Mesenchymal stem cell (in vitro differentiated cells and primary cell): ENCODE measurements around the gene RCN1.

Experiments
- DNase-seq: peaks from one replicate; pipeline ENCODE4 v3.0.0-alpha.2; 2013
- H2AFZ ChIP-seq: one replicate; pipeline ENCODE4 v1.6.1; 2013; ENCODE audit warnings: low read depth, mild to moderate bottlenecking, control low read depth, inconsistent platforms, low read length, moderate library complexity
- H2AK5ac ChIP-seq: 2 replicates; pipeline ENCODE4 v1.6.1; 2013; ENCODE audit warnings: low read length, moderate library complexity, mild to moderate bottlenecking, inconsistent platforms; ENCODE audit not compliant: severe bottlenecking
- H2BK120ac ChIP-seq: one replicate; pipeline ENCODE4 v1.6.1; 2013; ENCODE audit warnings: low read depth, mild to moderate bottlenecking, inconsistent platforms, low read length, moderate library complexity
- H2BK12ac ChIP-seq, 2 experiments: one replicate each; pipeline ENCODE4 v1.6.1; 2013; ENCODE audit warnings: inconsistent platforms in 2 of 2, low read length in 2 of 2, mild to moderate bottlenecking in 2 of 2, moderate library complexity in 2 of 2, control low read depth in 1 of 2
- H2BK15ac ChIP-seq: one replicate; pipeline ENCODE4 v1.6.1; 2013; ENCODE audit warnings: mild to moderate bottlenecking, low read depth, inconsistent platforms; ENCODE audit not compliant: poor library complexity, severe bottlenecking
- H2BK5ac ChIP-seq: 2 replicates; pipeline ENCODE4 v1.6.1; 2013; ENCODE audit warnings: low read depth, mild to moderate bottlenecking, low read length, control low read depth, inconsistent platforms; ENCODE audit not compliant: poor library complexity, severe bottlenecking
- H3K14ac ChIP-seq, 2 experiments: one replicate each; pipeline ENCODE4 v1.6.1; 2013; ENCODE audit warnings: inconsistent platforms in 2 of 2, low read length in 2 of 2, control low read depth in 1 of 2, mild to moderate bottlenecking in 1 of 2, moderate library complexity in 1 of 2
- H3K18ac ChIP-seq, 2 experiments: one replicate each; pipeline ENCODE4 v1.6.1; 2013; ENCODE audit warnings: inconsistent platforms in 2 of 2, low read length in 2 of 2, control low read depth in 1 of 2, low read depth in 1 of 2, mild to moderate bottlenecking in 1 of 2
- H3K23ac ChIP-seq, 2 experiments: one replicate each; pipeline ENCODE4 v1.6.1; 2013; ENCODE audit warnings: inconsistent platforms in 2 of 2, low read length in 2 of 2, mild to moderate bottlenecking in 2 of 2, moderate library complexity in 2 of 2, control low read depth in 1 of 2
- H3K27ac ChIP-seq: 2 replicates; pipeline ENCODE4 v1.5.1; 2013; ENCODE audit warnings: mild to moderate bottlenecking, moderate library complexity, low read length, control low read depth, inconsistent platforms; ENCODE audit not compliant: poor library complexity, severe bottlenecking
- H3K27me3 ChIP-seq, 2 experiments: 2 replicates each; pipeline versions ENCODE4 v1.6.1 to v1.7.0; 2013; ENCODE audit warnings: low read length in 2 of 2, mild to moderate bottlenecking in 2 of 2, moderate library complexity in 2 of 2, control low read depth in 1 of 2, inconsistent platforms in 1 of 2; ENCODE audit not compliant: control insufficient read depth in 1 of 2, insufficient read depth in 1 of 2
- H3K36me3 ChIP-seq, 2 experiments: 2 replicates each; pipeline versions ENCODE4 v1.6.1 to v1.7.0; 2013; ENCODE audit warnings: low read length in 2 of 2, control low read depth in 1 of 2, inconsistent platforms in 1 of 2, low read depth in 1 of 2, mild to moderate bottlenecking in 1 of 2; ENCODE audit not compliant: insufficient read depth in 2 of 2, control insufficient read depth in 1 of 2
- H3K4ac ChIP-seq, 2 experiments: one replicate each; pipeline ENCODE4 v1.6.1; 2013; ENCODE audit warnings: inconsistent platforms in 2 of 2, low read length in 2 of 2, mild to moderate bottlenecking in 2 of 2, moderate library complexity in 2 of 2, control low read depth in 1 of 2, low read depth in 1 of 2
- H3K4me1 ChIP-seq: 2 replicates; pipeline ENCODE4 v1.6.1; 2013; ENCODE audit warnings: low read depth, low read length, control low read depth; ENCODE audit not compliant: control insufficient read depth, insufficient read depth
- H3K4me2 ChIP-seq: 2 replicates; pipeline ENCODE4 v1.6.1; 2013; ENCODE audit warnings: low read length, mild to moderate bottlenecking, inconsistent platforms; ENCODE audit not compliant: poor library complexity, severe bottlenecking
- H3K4me3 ChIP-seq, 2 experiments: 2 replicates each; pipeline versions ENCODE4 v1.5.1 to v1.7.0; 2013; ENCODE audit warnings: low read length in 2 of 2, mild to moderate bottlenecking in 2 of 2, control low read depth in 1 of 2, low read depth in 1 of 2; ENCODE audit not compliant: insufficient read depth in 1 of 2
- H3K79me1 ChIP-seq: replicated peaks from 2 replicates; pipeline ENCODE4 v1.6.1; 2013; ENCODE audit warnings: mild to moderate bottlenecking, control low read depth, low read length, inconsistent platforms; ENCODE audit not compliant: poor library complexity, severe bottlenecking
- H3K9ac ChIP-seq: 2 replicates; pipeline ENCODE4 v1.7.0; 2013; ENCODE audit warnings: mild to moderate bottlenecking, low read length, moderate library complexity
- H3K9me3 ChIP-seq: 2 replicates; pipeline ENCODE4 v1.7.0; 2013; ENCODE audit warnings: mild to moderate bottlenecking, low read length; ENCODE audit not compliant: control insufficient read depth
- H4K8ac ChIP-seq: one replicate; pipeline ENCODE4 v1.6.1; 2013; ENCODE audit warnings: inconsistent platforms, mild to moderate bottlenecking, low read length, moderate library complexity
- H4K91ac ChIP-seq: one replicate; pipeline ENCODE4 v1.6.1; 2013; ENCODE audit warnings: mild to moderate bottlenecking, low read length, inconsistent platforms
- WGBS: methylation state at CpG from one replicate; pipeline ENCODE4 v1.1.7; 2013; ENCODE audit warnings: mixed read lengths; 5-methylcytosine and 5-hydroxymethylcytosine counted together

Gene RCN1

DNA sequence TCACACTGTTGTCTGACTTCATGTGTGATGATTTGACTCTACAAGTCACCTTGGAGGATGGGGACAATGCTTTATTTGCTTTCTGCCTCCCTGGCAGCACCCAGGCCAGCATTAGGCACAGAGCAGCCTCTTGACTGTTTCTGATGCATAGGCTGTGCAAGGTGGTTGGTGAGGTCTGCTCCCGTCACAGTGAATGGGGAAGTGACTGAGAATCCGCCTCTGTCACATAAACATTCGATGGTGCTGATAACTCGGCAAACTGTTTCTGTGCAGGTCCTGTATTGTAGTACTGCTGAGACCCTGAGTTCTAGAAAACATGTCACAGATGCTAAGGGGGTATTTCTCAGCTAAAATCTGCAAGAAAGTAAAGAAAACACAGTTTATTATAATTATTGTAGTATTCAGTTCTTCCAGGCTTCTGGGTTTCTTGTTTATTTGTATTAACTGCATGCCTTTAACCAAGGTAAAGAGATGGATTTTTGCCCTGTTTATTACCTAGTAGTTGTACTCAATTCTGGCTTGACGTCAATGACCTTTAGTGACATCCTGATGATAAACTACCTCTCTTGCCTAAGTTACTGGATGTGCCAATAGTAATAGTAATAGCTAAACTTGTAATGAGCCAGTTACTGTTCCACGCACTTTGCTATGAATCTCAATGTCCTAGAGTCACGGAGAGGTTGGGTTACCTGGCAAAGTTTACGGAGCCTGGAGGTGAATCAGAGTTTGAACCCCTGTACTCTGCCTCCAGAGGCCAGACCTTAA, 24.8 kb upstream of the RCN1 start:
- Histone ChIP-seq H3K27me3 (peaks cover 44% of the 10 kb centered on the region in 2 experiments), H2AK5ac (no peak overlapping the region), H3K9ac (no peak overlapping the region), H3K4me2 (no peak overlapping the region), H3K36me3 (no peaks in the 10 kb centered on the region), H3K4me3 (no peak overlapping the region), H3K18ac (no peak overlapping the region), H2BK120ac (no peak overlapping the region), H3K14ac (no peak overlapping the region), H2BK5ac (no peak overlapping the region), H3K27ac (no peak overlapping the region), H3K9me3 (no peaks in the 10 kb centered on the region), H4K8ac (no peak overlapping the region), H3K79me1 (no peaks in the 10 kb centered on the region), H4K91ac (no peak overlapping the region), H2BK15ac (no peak overlapping the region), H2AFZ (no peak overlapping the region), H3K23ac (no peak overlapping the region), H2BK12ac (no peak overlapping the region), H3K4ac (no peak overlapping the region), H3K4me1 (no peaks in the 10 kb centered on the region)
- WGBS, result 85% methylated on average over 8 of the region's 8 CpGs
- no peak for DNase-seq

- H3K4me3 ChIP-seq, result no peak overlapping the region
- peaks cover 40 to 44% of the 10 kb centered on the region in 2 experiments for H3K27me3 ChIP-seq
- H2AFZ ChIP-seq, result no peak overlapping the region
- no peak overlapping the region for H2AK5ac ChIP-seq
- DNase-seq, result peak; percentile 10
- H3K4me2 ChIP-seq, result no peak overlapping the region
- H3K9ac ChIP-seq, result no peak overlapping the region
- 68% methylated on average over 13 of the region's 13 CpGs for WGBS
- no peaks in the 10 kb centered on the region for H3K9me3 ChIP-seq
- no peak overlapping the region for H2BK5ac ChIP-seq
- no peak overlapping the region for H3K14ac ChIP-seq
- no peaks in the 10 kb centered on the region for H3K36me3 ChIP-seq
- no peak overlapping the region for H3K18ac ChIP-seq
- no peak overlapping the region for H2BK120ac ChIP-seq
- H4K8ac ChIP-seq, result no peak overlapping the region
- no peak overlapping the region for H4K91ac ChIP-seq
- H2BK15ac ChIP-seq, result no peak overlapping the region
- H2BK12ac ChIP-seq, result no peak overlapping the region
- no peak overlapping the region for H3K27ac ChIP-seq
- H3K4ac ChIP-seq, result no peak overlapping the region
- H3K4me1 ChIP-seq, result no peaks in the 10 kb centered on the region
- H3K23ac ChIP-seq, result no peak overlapping the region
- no peaks in the 10 kb centered on the region for H3K79me1 ChIP-seq
These were observed 22.6 kb upstream of the RCN1 start for GRCh38 chr11:32068134-32068870.

DNA sequence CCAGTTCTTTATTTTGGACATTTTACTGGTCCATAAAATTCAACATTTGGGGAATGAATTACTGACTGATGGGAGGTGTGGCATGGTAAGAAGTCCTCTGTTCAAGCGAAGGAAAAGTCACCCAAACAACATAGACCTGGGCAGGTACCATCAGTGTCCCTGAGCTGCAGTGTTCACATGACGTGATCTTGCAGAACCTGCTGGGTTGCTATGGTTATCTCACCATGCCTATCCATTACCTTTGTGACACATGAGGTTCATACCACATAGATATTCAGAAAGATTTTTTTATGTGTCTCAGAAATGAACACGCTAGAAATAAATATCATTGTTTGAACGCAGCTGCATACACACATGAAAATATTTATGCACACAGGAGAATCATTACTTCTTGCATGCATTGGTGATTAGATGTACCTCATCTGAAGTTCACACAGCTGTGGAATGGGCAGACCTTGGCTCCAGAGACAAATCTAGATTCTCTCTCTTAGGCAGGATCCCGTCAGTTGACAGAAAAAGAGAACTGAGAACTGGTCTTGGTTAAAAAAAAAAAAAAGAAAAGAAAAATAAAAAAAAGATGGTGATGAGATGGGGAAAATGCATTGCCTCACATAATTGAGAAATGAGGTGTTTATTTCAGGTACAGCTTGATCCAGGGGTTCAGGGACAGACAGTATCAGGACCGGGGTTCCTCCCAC, 21.4 kb upstream of the RCN1 start:
- Histone ChIP-seq H2BK12ac (no peak overlapping the region), H3K14ac (no peak overlapping the region), H3K4me2 (no peak overlapping the region), H3K79me1 (no peaks in the 10 kb centered on the region), H4K8ac (no peak overlapping the region), H2AFZ (no peak overlapping the region), H3K4me3 (no peak overlapping the region), H3K9me3 (no peaks in the 10 kb centered on the region), H3K36me3 (no peaks in the 10 kb centered on the region), H2BK5ac (no peak overlapping the region), H3K4ac (no peak overlapping the region), H3K9ac (no peak overlapping the region), H3K4me1 (no peaks in the 10 kb centered on the region), H3K23ac (no peak overlapping the region), H2AK5ac (no peak overlapping the region), H3K18ac (no peak overlapping the region), H2BK120ac (no peak overlapping the region), H3K27ac (no peak overlapping the region), H2BK15ac (no peak overlapping the region), H4K91ac (no peak overlapping the region), H3K27me3 (peaks cover 40 to 44% of the 10 kb centered on the region in 2 experiments)
- DNase-seq, result no peak
- 84% methylated on average over 6 of the region's 6 CpGs for WGBS

- H3K36me3 ChIP-seq, result no peaks in the 10 kb centered on the region
- no peak overlapping the region for H3K18ac ChIP-seq
- H2BK120ac ChIP-seq, result no peak overlapping the region
- H2BK12ac ChIP-seq, result no peak overlapping the region
- WGBS, result 95% methylated on average over 5 of the region's 5 CpGs
- no peak overlapping the region for H3K4me3 ChIP-seq
- no peak overlapping the region for H3K9ac ChIP-seq
- H4K8ac ChIP-seq, result no peak overlapping the region
- H3K4me1 ChIP-seq, result no peaks in the 10 kb centered on the region
- no peak for DNase-seq
- H2AFZ ChIP-seq, result no peak overlapping the region
- H3K14ac ChIP-seq, result no peak overlapping the region
- H2AK5ac ChIP-seq, result no peak overlapping the region
- H3K4ac ChIP-seq, result no peak overlapping the region
- H3K27ac ChIP-seq, result no peak overlapping the region
- H3K23ac ChIP-seq, result no peak overlapping the region
- no peak overlapping the region for H2BK5ac ChIP-seq
- H2BK15ac ChIP-seq, result no peak overlapping the region
- peaks cover 29 to 39% of the 10 kb centered on the region in 2 experiments for H3K27me3 ChIP-seq
- no peaks in the 10 kb centered on the region for H3K79me1 ChIP-seq
- H4K91ac ChIP-seq, result no peak overlapping the region
- H3K9me3 ChIP-seq, result no peaks in the 10 kb centered on the region
- H3K4me2 ChIP-seq, result no peak overlapping the region
These were observed 20.2 kb upstream of the RCN1 start for GRCh38 chr11:32070692-32071091.
